ENCODE measurements around the gene HS3ST4.
"Not testable (repeated sequence)": the region's sequence is repeated elsewhere in the genome, so short reads cannot be mapped to it uniquely, and the experiment has no call there.

The HS3ST4 gene

GRCh38 chr16:25988882-25989281 lies 297.1 kb downstream of the HS3ST4 start:
- DNase-seq (ENCODE audit: low read depth, low spot score) = no peak

GRCh38 chr16:25996052-25996451 lies 304.3 kb downstream of the HS3ST4 start:
- DNase-seq (ENCODE audit: low read depth, low spot score) = no peak

GRCh38 chr16:26005336-26005735 lies 313.6 kb downstream of the HS3ST4 start:
- DNase-seq (ENCODE audit: low read depth, low spot score) = no peak

- no peak for DNase-seq (ENCODE audit: low read depth, low spot score)
Measured at GRCh38 chr16:26012376-26012775, 320.6 kb downstream of the HS3ST4 start.

GRCh38 chr16:26015776-26016175 lies 324.0 kb downstream of the HS3ST4 start:
- no peak for DNase-seq (ENCODE audit: low read depth, low spot score)

GRCh38 chr16:26016989-26017388 lies 325.2 kb downstream of the HS3ST4 start:
- DNase-seq (ENCODE audit: low read depth, low spot score) = no peak

GRCh38 chr16:26019381-26020242 lies 327.9 kb downstream of the HS3ST4 start:
- DNase-seq (ENCODE audit: low read depth, low spot score) = no peak

- DNase-seq (ENCODE audit: low read depth, low spot score) = no peak
Measured at GRCh38 chr16:26026709-26027450, 335.1 kb downstream of the HS3ST4 start.

GRCh38 chr16:26031286-26031685 lies 339.5 kb downstream of the HS3ST4 start:
- no peak for DNase-seq (ENCODE audit: low read depth, low spot score)

- not testable (repeated sequence) for DNase-seq (ENCODE audit: low read depth, low spot score)
Measured at GRCh38 chr16:26032661-26033060, 340.9 kb downstream of the HS3ST4 start.

GRCh38 chr16:26041952-26042668 lies 350.4 kb downstream of the HS3ST4 start:
- DNase-seq (ENCODE audit: low read depth, low spot score) = no peak

- no peak for DNase-seq (ENCODE audit: low read depth, low spot score)
Measured at GRCh38 chr16:26050472-26050871, 358.7 kb downstream of the HS3ST4 start.

GRCh38 chr16:26051063-26051462 lies 359.3 kb downstream of the HS3ST4 start:
- no peak for DNase-seq (ENCODE audit: low read depth, low spot score)

- DNase-seq (ENCODE audit: low read depth, low spot score) = no peak
Measured at GRCh38 chr16:26053889-26054288, 362.1 kb downstream of the HS3ST4 start.

- no peak for DNase-seq (ENCODE audit: low read depth, low spot score)
Measured at GRCh38 chr16:26058326-26058725, 366.6 kb downstream of the HS3ST4 start.

- DNase-seq (ENCODE audit: low read depth, low spot score) = no peak
Measured at GRCh38 chr16:26070302-26071100, 378.7 kb downstream of the HS3ST4 start.

GRCh38 chr16:26071101-26071866 lies 379.5 kb downstream of the HS3ST4 start:
- no peak for DNase-seq (ENCODE audit: low read depth, low spot score)

- DNase-seq (ENCODE audit: low read depth, low spot score) = no peak
Measured at GRCh38 chr16:26078716-26079355, 387.1 kb downstream of the HS3ST4 start.

- DNase-seq (ENCODE audit: low read depth, low spot score) = no peak
Measured at GRCh38 chr16:26087091-26087490, 395.3 kb downstream of the HS3ST4 start.

- DNase-seq (ENCODE audit: low read depth, low spot score) = no peak
Measured at GRCh38 chr16:26091511-26091910, 399.8 kb downstream of the HS3ST4 start.

Data from smooth muscle cell of the brain vasculature (primary cell).